Head of caudate nucleus (tissue), 42 donors: Measurements from ENCODE around the gene NCAPG2.
A peak's percentile ranks its signal among the peaks of the same experiment; 100 is the strongest.
"Not testable (repeated sequence)": the region's sequence is repeated elsewhere in the genome, so short reads cannot be mapped to it uniquely, and the experiment has no call there.

Experiments
- DNase-seq, 42 donors: peaks; one replicate each; pipeline versions ENCODE4 v3.0.0 to v3.0.0-alpha.2; 2020 to 2021; ENCODE audit warnings: mixed read lengths in 7 of 42
- intact Hi-C: fragments of 100-400 bp; cut with DNase I; formaldehyde crosslinking; loops from one replicate; pipeline ENCODE4 v1.15.0; 2022

The NCAPG2 gene

GRCh38 chr7:158720112-158720511 lies 15.5 kb upstream of the NCAPG2 start:
- intact Hi-C loops: no loop called here
- DNase-seq: peak in 1 of 42 donors; percentile 20

DNA sequence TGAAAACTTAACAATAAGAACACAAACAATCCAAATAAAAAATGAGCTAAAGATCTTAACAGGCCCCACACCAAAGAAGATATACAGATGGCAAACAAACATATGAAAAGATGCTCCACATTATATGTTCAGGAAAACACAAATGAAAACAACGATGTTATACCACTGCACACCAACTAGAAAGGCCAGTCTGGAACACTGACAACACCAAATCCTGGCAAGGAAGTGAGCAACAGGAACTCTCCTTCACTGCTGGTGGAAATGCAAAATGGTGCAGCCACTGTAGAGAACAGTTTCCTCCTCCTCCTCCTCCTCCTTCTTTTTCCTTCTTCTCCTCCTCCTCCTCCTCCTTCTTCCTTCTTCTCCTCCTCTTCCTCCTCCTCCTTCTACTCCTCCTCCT lies 12.2 kb upstream of the NCAPG2 start:
- DNase-seq: peak in 1 of 42 donors; percentile 16
- intact Hi-C loops: no loop called here

DNA sequence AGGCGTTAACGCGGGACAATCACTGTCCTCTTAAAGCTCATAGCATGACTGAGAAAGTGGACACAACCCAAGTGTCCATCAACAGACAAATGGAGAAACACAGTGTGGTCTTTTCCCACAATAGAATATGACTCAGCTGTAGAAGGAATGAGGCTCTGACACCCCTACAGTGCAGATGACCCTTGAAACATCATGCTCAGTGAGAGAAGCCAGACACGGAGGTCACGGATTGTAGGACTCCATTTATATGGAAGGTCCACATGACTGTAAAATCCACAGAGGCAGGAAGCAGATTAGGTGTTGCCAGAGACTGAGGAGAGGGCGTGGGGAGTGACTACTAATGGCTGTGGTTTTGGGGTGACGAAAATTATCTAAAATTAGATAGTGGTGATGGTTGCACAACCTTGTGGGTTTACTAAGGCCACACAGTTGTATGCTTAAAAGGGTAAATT lies 6.1 kb upstream of the NCAPG2 start:
- intact Hi-C loops: no loop called here
- DNase-seq: peak in 2 of 42 donors; percentile 22 to 35

- DNase-seq: peak in 2 of 42 donors; percentile 28 to 36
- intact Hi-C loops: loop anchor here (10.0 kb wide), 1 partner anchor 147 kb away; the partner anchor contains the start of gene DYNC2I1
Measured at GRCh38 chr7:158707610-158708009, 3.0 kb upstream of the NCAPG2 start.

DNA sequence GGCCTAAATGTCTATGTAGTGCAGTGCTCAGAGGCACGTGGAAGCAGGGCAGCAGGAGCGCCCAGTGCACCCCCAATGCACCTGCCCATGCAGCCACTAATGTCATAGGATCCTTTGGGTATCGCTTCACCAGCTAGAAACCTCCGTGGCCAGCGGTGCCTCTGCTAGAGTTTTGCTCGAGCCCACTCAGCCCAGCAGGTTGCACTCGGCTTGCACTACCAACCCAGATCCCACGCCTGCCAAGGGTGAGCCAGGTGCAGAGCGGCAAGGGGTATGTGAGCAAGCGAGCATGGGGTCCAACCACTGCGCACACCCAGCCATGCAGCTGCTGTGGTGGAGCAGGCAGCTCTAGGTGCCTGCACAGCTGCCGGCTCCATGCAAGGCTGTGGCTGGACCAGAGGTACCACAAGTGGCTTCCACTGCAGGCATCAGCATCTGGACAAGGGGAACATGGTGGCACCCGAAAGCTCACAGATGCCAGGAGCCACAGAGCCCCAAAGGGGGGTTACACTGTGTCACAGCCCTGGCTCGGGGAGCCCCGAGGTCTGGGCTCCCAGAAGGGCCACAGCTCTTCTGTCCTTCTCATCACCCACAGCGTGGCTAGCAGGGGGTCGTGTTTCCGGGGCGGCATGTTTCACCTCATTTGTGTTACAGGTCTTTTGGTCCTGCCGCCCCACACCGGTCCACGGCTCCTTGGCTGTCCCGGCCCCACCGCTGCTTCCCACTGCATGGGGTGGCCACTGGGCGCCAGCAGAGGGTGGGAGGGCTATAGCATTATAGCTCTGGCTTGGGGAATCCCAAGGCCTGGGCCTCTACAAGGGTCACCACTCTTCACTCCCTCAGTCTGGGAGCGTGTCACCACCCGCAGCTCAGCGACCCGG lies 2.3 kb upstream of the NCAPG2 start:
- DNase-seq: peak in 2 of 42 donors; percentile 32 to 36
- intact Hi-C loops: loop anchor here (10.0 kb wide), 1 partner anchor 148 kb away; the partner anchor contains the start of gene DYNC2I1

DNA sequence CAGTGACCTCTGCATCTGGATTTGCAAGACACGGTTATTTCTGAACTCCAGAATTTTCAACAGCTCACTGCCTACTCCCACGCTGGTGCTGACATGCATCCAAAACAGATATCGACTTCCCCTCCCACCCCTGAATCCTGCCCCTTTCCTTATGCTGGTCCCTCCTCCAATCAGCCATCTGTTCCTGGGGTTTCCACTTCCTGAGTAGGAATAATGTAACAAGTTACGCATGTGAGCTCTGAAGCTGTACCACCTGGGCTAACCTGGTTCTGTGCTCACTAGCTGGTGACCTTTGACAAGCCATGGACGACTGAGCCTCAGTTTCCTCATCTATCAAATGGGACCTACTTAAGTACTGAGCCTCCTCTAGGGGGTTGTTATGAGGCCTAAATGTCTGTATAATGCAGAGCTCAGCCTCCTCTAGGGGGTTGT lies 1.7 kb upstream of the NCAPG2 start:
- intact Hi-C loops: loop anchor here (10.0 kb wide), 1 partner anchor 149 kb away; the partner anchor contains the start of gene DYNC2I1
- DNase-seq: peak in 1 of 42 donors; percentile 33

DNA sequence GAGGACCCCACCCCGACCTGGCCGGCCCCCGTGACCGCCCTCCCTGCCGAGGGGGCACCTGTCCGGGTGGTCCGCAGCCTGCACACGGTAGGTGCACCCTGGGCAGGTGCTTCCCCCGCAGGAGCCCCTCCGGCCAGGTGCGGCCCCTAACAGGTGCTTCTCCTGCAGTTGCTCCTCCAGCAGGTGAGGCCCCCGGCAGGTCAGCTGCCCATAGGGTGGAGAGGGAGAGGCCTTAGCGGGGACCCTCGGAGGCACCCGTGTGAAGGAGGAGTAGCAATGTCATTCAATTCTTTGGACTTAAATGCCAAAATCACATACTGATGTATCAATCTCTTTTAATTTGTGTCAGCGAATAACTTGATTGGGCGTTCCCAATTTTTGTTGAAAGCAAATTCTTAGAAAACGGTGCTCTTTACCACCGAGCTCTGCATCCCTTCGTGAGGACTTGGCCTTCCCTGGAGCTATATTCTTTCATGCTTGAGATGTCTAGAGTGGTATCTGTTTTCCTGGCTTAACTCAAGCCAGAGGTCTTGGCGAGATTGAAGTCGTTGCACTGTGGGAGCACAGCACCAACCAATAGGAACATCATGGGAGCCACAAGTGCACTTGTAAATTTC lies 738 bp upstream of the NCAPG2 start:
- intact Hi-C loops: loop anchor here (2.0 to 10.0 kb wide), 2 partner anchors 123 to 149 kb away; partner anchors contain the start of genes DYNC2I1 and ESYT2
- DNase-seq: peak in 5 of 42 donors; percentile 16 to 45 (median 38)

GRCh38 chr7:158703679-158704523 lies 703 bp downstream of the NCAPG2 start:
- intact Hi-C loops: loop anchor here (2.0 to 10.0 kb wide), 2 partner anchors 125 to 151 kb away; partner anchors contain the start of genes DYNC2I1 and ESYT2
- peak in 3 of 42 donors; percentile 13 to 32 (median 16) for DNase-seq

DNA sequence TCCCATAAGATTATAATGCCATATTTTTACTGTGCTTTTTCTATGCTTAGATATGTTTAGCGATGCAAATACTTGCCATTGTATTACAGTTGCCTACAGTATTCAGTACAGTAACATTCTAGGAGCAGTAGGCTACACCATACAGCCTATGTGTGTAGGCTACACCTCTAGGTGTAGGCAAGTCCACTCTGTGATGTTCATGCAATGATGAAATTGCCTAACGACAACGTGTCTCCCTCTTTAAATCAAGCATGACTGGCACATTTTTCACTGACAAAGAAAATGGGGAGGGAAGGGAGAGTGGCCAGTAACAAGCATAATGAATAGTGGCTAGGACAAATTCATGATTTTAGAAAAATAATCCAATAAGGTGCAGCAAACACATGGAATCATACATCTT lies 1.7 kb downstream of the NCAPG2 start:
- intact Hi-C loops: loop anchor here (10.0 kb wide), 1 partner anchor 152 kb away; the partner anchor contains the start of gene DYNC2I1
- no peak for DNase-seq

GRCh38 chr7:158702196-158702595 lies 2.4 kb downstream of the NCAPG2 start:
- intact Hi-C loops: loop anchor here (10.0 kb wide), 1 partner anchor 153 kb away; the partner anchor contains the start of gene DYNC2I1

DNA sequence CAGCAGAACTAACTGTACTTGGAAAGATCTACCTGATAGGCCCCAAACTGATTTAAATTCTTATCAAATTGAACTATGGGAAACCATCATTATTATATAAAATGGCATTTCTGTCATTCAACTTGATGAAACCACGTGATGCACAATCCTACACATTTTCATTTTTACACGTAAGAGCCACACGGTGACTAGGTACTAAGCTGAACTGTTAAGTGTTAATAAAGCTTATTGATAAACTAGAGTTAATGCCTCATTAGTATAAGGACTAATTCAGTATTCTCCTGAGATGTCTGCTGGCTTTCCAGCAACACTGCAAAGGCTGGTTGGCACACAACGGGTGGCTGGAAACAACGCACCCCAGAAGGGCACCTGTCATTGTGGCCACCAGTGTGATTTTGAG lies 4.6 kb downstream of the NCAPG2 start:
- intact Hi-C loops: loop anchor here (10.0 kb wide), 1 partner anchor 155 kb away; the partner anchor contains the start of gene DYNC2I1
- DNase-seq: no peak

More at GRCh38 chr7:158702196-158702595, 2.4 kb downstream of the NCAPG2 start:
- no peak for DNase-seq

DNA sequence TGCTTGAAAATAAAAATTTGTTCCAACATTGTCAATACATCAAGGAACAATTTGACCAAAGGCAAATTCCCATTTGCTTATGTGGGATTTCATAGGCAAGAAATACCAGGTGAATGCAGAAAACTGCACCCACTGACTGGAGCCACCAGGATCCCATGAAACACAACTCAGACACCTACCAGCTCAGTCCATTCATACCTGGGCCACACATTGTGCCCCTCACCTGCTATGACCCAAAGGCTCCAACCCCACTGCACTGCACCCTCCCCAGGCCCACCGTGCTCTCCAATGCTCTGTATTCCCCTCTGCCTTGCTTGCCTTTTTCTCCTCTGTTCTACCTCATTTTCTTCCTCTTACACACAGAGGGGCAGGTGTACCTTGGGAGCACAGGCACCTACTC lies 5.3 kb downstream of the NCAPG2 start:
- DNase-seq: no peak

DNA sequence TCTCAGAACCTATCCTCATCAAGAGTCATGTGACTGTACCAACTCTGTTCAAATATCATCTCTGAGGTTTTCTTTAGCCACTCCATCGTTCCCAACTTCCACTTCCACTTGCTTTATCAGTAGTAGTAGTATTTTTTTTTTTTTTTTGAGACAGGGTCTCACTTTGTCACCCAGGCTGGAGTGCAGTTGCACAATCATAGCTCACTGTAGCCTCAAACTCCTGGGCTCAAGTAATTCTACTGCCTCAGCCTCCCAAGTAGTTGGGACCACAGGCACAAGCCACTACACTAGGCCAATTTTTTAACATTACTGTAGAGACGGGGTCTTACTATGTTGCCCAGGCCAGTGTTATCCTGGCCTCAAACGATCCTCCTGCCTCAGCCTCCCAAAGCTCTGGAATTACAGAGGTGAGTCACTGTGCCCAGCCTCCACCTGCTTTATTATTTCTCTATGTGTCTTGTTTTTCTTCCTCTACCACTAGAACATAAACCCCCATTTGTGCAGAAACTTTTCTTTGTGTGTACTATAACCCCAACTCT lies 5.9 kb downstream of the NCAPG2 start:
- intact Hi-C loops: loop anchor here (5.0 kb wide), 1 partner anchor 279 kb away; no protein-coding TSS in a partner anchor
- no peak for DNase-seq

More for the DNA sequence above, 5.3 kb downstream of the NCAPG2 start:
- intact Hi-C loops: loop anchor here (5.0 kb wide), 1 partner anchor 278 kb away; no protein-coding TSS in a partner anchor

DNA sequence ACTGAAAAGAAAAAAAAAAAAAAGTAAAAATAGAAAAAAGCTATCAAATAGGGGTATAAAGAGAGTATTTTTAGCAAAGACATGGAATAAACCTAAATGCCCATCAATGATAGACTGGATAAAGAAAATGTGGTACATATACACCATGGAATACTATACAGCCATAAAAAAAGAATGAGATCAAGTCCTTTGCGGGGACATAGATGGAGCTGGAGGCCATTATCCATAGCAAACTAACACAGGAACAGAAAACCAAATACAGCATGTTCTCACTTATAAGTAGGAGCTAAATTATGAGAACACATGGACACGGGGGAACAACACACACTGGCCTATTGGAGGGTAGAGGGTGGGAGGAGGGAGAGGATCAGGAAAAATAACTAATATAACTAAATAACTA lies 7.0 kb downstream of the NCAPG2 start:
- intact Hi-C loops: loop anchor here (5.0 kb wide), 1 partner anchor 280 kb away; no protein-coding TSS in a partner anchor
- DNase-seq: not testable (repeated sequence)

- peak in 41 of 42 donors; percentile 21 to 82 (median 55) for DNase-seq
- intact Hi-C loops: loop anchor here (5.0 kb wide), 1 partner anchor 281 kb away; no protein-coding TSS in a partner anchor
Measured at GRCh38 chr7:158695726-158696452, 8.7 kb downstream of the NCAPG2 start.

DNA sequence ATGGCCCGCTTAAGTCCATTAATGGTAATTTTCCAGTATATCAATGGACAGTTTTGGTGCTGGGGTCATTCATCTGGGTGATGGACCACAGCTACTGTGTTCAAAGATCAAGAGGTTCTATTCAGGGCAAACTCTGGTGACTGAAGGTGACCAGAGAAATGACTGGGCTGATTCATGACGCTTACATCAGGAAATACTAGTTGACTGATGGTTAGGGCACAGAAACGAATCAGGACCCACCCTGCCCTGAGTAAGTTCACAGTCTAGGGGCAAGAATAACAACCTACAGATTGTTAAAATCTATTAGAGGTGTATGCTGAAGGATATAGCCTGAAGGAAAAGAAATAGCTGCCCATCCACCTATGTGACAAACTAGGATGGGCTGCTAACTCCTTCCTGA lies 9.5 kb downstream of the NCAPG2 start:
- DNase-seq: no peak
- intact Hi-C loops: loop anchor here (5.0 kb wide), 1 partner anchor 282 kb away; no protein-coding TSS in a partner anchor

DNA sequence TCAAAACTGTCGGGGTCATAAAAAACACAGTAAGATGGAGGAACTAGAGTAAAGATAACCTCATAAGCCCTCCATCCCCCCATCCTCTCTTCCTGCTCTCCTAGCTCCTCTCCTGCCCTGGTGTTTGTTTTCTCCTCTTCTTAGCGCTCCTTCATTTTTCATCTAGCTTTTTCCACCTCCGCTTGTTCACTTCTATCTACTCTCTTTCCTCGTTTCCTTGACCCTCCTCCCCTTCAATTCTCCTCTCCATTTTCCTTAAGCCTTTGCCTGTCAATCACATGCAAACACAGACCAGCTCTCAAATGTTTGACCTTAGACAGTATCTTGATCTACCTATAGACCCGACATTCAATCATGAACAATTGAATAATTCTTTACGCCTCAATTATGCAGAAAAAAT lies 10.0 kb downstream of the NCAPG2 start:
- intact Hi-C loops: loop anchor here (5.0 kb wide), 1 partner anchor 283 kb away; no protein-coding TSS in a partner anchor
- DNase-seq: no peak
